Vagina (tissue), 2 donors: ENCODE measurements around the gene LIMK2. TPM values are rescaled to one million over a fixed set of nuclear protein-coding genes. Genes with fewer than 3 reads are reported as not detected.
A peak's percentile ranks its signal among the peaks of the same experiment; 100 is the strongest.

Experiments
- DNase-seq, 2 donors: peaks; one replicate each; pipeline ENCODE4 v3.0.0-alpha.2; 2017; ENCODE audit errors: extremely low spot score in 2 of 2
- H3K27ac ChIP-seq: fragments of 200-600 bp; sonication (generic); one replicate; pipeline ENCODE4 v1.5.1; 2019
- H3K27me3 ChIP-seq: fragments of 200-600 bp; sonication (generic); one replicate; pipeline ENCODE4 v1.5.1; 2019
- H3K36me3 ChIP-seq, 2 donors: fragments of 200-600 bp; sonication (generic); one replicate each; pipeline ENCODE4 v1.5.1; 2017 to 2019
- H3K4me1 ChIP-seq: fragments of 200-600 bp; sonication (generic); one replicate; pipeline ENCODE4 v1.5.1; 2019
- H3K4me3 ChIP-seq, 2 donors: fragments of 200-600 bp; sonication (generic); 1 replicate in 1 of 2; 2 replicates in 1 of 2; pipeline ENCODE4 v1.5.1; 2016 to 2019
- H3K9me3 ChIP-seq: fragments of 200-600 bp; sonication (generic); one replicate; pipeline ENCODE4 v1.5.1; 2019
- CTCF ChIP-seq, 3 experiments: fragments of 450-650 bp in 2 of 3; fragments of 200-600 bp in 1 of 3; sonication (generic) in 1 of 3; IDR thresholded peaks; one replicate each; pipeline ENCODE4 v1.5.1; 2017 to 2019; ENCODE audit warnings: antibody characterized with exemption in 3 of 3, mild to moderate bottlenecking in 2 of 3, moderate library complexity in 2 of 3
- POLR2A ChIP-seq, 2 donors: fragments of 450-650 bp; IDR thresholded peaks; one replicate each; pipeline ENCODE4 v1.6.1; 2017; ENCODE audit warnings: antibody characterized with exemption in 2 of 2, mild to moderate bottlenecking in 2 of 2, moderate library complexity in 2 of 2
- POLR2AphosphoS5 ChIP-seq, 2 donors: sonication (generic); formaldehyde crosslinking; IDR thresholded peaks; one replicate each; pipeline ENCODE4 v1.9.0; 2017; ENCODE audit warnings: antibody characterized with exemption in 2 of 2, mild to moderate bottlenecking in 2 of 2, low read depth in 1 of 2; ENCODE audit not compliant: insufficient read depth in 1 of 2
- intact Hi-C: fragments of 100-400 bp; cut with DNase I; formaldehyde crosslinking; loops from one replicate; pipeline ENCODE4 v1.15.1; 2023
- total RNA-seq: library from RNA; depleted of rRNA; stranded (reverse); fragments of >200 nt; gene quantifications from one replicate; pipeline ENCODE4 v1.2.3, GENCODE V29; 2016

LIMK2 gene
- total RNA-seq, 1 donor from 2014 or later: 120 TPM

- no peak for DNase-seq
- Histone ChIP-seq H3K4me3 (no peak overlapping the region), H3K27ac (no peak overlapping the region), H3K27me3 (no peaks in the 10 kb centered on the region), H3K4me1 (peaks cover 24% of the 10 kb centered on the region), H3K9me3 (no peaks in the 10 kb centered on the region), H3K36me3 (no peaks in the 10 kb centered on the region)
- TF ChIP-seq CTCF (IDR thresholded peaks at IDR 0.05) (no peak), POLR2A (IDR thresholded peaks at IDR 0.05) (no peak)
- intact Hi-C loops: no loop called here
Observed at GRCh38 chr22:31227186-31227585, 15.1 kb downstream of the LIMK2 start.

GRCh38 chr22:31229402-31230079 lies 17.4 kb downstream of the LIMK2 start:
- no peak for TF ChIP-seq POLR2A (IDR thresholded peaks at IDR 0.05)
- no peak for TF ChIP-seq CTCF (IDR thresholded peaks at IDR 0.05)
- TF ChIP-seq POLR2AphosphoS5 (IDR thresholded peaks at IDR 0.05; ENCODE audit: insufficient read depth in 1 of 2, low read depth in 1 of 2): no peak
- no peak overlapping the region for H3K4me3 ChIP-seq
- H3K27me3 ChIP-seq: no peaks in the 10 kb centered on the region
- H3K36me3 ChIP-seq: no peaks in the 10 kb centered on the region
- peak overlapping the region; percentile 44 for H3K27ac ChIP-seq
- peaks cover 19% of the 10 kb centered on the region for H3K4me1 ChIP-seq
- DNase-seq: no peak
- intact Hi-C loops: no loop called here
- H3K9me3 ChIP-seq: no peaks in the 10 kb centered on the region

GRCh38 chr22:31230155-31230870 lies 18.2 kb downstream of the LIMK2 start:
- intact Hi-C loops: no loop called here
- H3K4me1 ChIP-seq: peaks cover 19% of the 10 kb centered on the region
- DNase-seq: no peak

GRCh38 chr22:31230871-31231621 lies 18.9 kb downstream of the LIMK2 start:
- no peaks in the 10 kb centered on the region for H3K27me3 ChIP-seq
- H3K27ac ChIP-seq: peak overlapping the region; percentile 44
- H3K4me3 ChIP-seq: no peak overlapping the region
- H3K4me1 ChIP-seq: peaks cover 19% of the 10 kb centered on the region
- intact Hi-C loops: no loop called here
- no peak for DNase-seq
- no peaks in the 10 kb centered on the region for H3K36me3 ChIP-seq
- no peaks in the 10 kb centered on the region for H3K9me3 ChIP-seq
- TF ChIP-seq POLR2AphosphoS5 (IDR thresholded peaks at IDR 0.05; ENCODE audit: insufficient read depth in 1 of 2, low read depth in 1 of 2) (peak in 1 of 2 donors; percentile 49), POLR2A (IDR thresholded peaks at IDR 0.05) (no peak), CTCF (IDR thresholded peaks at IDR 0.05) (peak in 2 of 3 experiments; percentile 53 to 57)

More at GRCh38 chr22:31230155-31230870, 18.2 kb downstream of the LIMK2 start:
- no peaks in the 10 kb centered on the region for H3K36me3 ChIP-seq
- H3K27ac ChIP-seq: peak overlapping the region; percentile 44
- no peaks in the 10 kb centered on the region for H3K9me3 ChIP-seq
- H3K27me3 ChIP-seq: no peaks in the 10 kb centered on the region
- H3K4me3 ChIP-seq: no peak overlapping the region
- TF ChIP-seq CTCF (IDR thresholded peaks at IDR 0.05) (no peak), POLR2AphosphoS5 (IDR thresholded peaks at IDR 0.05; ENCODE audit: insufficient read depth in 1 of 2, low read depth in 1 of 2) (no peak), POLR2A (IDR thresholded peaks at IDR 0.05) (no peak)
